Naive thymus-derived CD4-positive, alpha-beta T cell (primary cell): Measurements from ENCODE around the gene PCSK4. TPM values are rescaled to one million over a fixed set of nuclear protein-coding genes. Genes with fewer than 3 reads are reported as not detected.

Experiments used
- ATAC-seq: fragments of 150-1000 bp; cut with Tn5 transposase; 2 replicates; pipeline ENCODE4 v1.10.0; 2021; ENCODE audit warnings: mild to moderate bottlenecking, moderate library complexity
- CTCF ChIA-PET: fragments of 350-600 bp; sonication (Branson Sonifier 250); formaldehyde crosslinking; loops from one replicate; lab custom pipeline; 2021; ENCODE audit warnings: antibody characterized with exemption; lab: Charles Lee
- POLR2A ChIA-PET: fragments of 350-600 bp; sonication (Branson Sonifier 250); formaldehyde crosslinking; loops from one replicate; lab custom pipeline; 2021; ENCODE audit warnings: antibody characterized with exemption, inconsistent platforms; lab: Charles Lee
- DNase-seq, 9 donors: peaks; one replicate each; pipeline versions ENCODE4 v3.0.0 to v3.0.0-alpha.2; 2020 to 2022; ENCODE audit warnings: mixed read lengths in 1 of 9
- H3K27ac ChIP-seq: one replicate; pipeline ENCODE4 v1.7.0; 2013; ENCODE audit warnings: mild to moderate bottlenecking, low read depth, low read length, moderate library complexity
- H3K27me3 ChIP-seq, 2 donors: one replicate each; pipeline ENCODE4 v1.7.0; 2013; ENCODE audit warnings: low read length in 2 of 2, mild to moderate bottlenecking in 2 of 2, moderate library complexity in 2 of 2; ENCODE audit not compliant: control insufficient read depth in 2 of 2, insufficient read depth in 2 of 2
- H3K36me3 ChIP-seq, 3 experiments: 1 replicate in 2 of 3; 2 replicates in 1 of 3; pipeline ENCODE4 v1.7.0; 2013; ENCODE audit warnings: low read length in 3 of 3, mild to moderate bottlenecking in 3 of 3, moderate library complexity in 1 of 3; ENCODE audit not compliant: insufficient read depth in 3 of 3, control insufficient read depth in 2 of 3
- H3K4me1 ChIP-seq, 2 donors: one replicate each; pipeline ENCODE4 v1.7.0; 2013; ENCODE audit warnings: low read length in 2 of 2, mild to moderate bottlenecking in 2 of 2, moderate library complexity in 1 of 2; ENCODE audit not compliant: control insufficient read depth in 2 of 2, insufficient read depth in 2 of 2
- H3K4me3 ChIP-seq: 2 replicates; pipeline ENCODE4 v1.7.0; 2013; ENCODE audit warnings: mild to moderate bottlenecking, low read length
- H3K9me3 ChIP-seq, 3 experiments: 1 replicate in 2 of 3; 2 replicates in 1 of 3; pipeline ENCODE4 v1.7.0; 2013; ENCODE audit warnings: low read length in 3 of 3; ENCODE audit not compliant: control insufficient read depth in 2 of 3
- H3K27ac Mint-ChIP-seq, 9 donors: one replicate each; pipeline ENCODE4 v1.8.0; 2020 to 2022; ENCODE audit warnings: mixed read lengths in 9 of 9, mild to moderate bottlenecking in 8 of 9, moderate library complexity in 5 of 9, inconsistent platforms in 2 of 9
- H3K27me3 Mint-ChIP-seq, 5 donors: one replicate each; pipeline ENCODE4 v1.8.0; 2021 to 2022; ENCODE audit warnings: mixed read lengths in 5 of 5, mild to moderate bottlenecking in 1 of 5
- H3K36me3 Mint-ChIP-seq, 5 donors: one replicate each; pipeline ENCODE4 v1.8.0; 2020 to 2022; ENCODE audit warnings: mixed read lengths in 5 of 5, mild to moderate bottlenecking in 3 of 5, inconsistent platforms in 1 of 5
- H3K4me1 Mint-ChIP-seq, 7 donors: one replicate each; pipeline ENCODE4 v1.8.0; 2020 to 2022; ENCODE audit warnings: mixed read lengths in 7 of 7, mild to moderate bottlenecking in 3 of 7, inconsistent platforms in 1 of 7
- H3K4me3 Mint-ChIP-seq, 10 donors: one replicate each; pipeline ENCODE4 v1.8.0; 2020 to 2022; ENCODE audit warnings: mild to moderate bottlenecking in 10 of 10, mixed read lengths in 10 of 10, moderate library complexity in 6 of 10, inconsistent platforms in 2 of 10
- H3K9me3 Mint-ChIP-seq, 11 donors: one replicate each; pipeline ENCODE4 v1.8.0; 2020 to 2022; ENCODE audit warnings: mixed read lengths in 11 of 11, mild to moderate bottlenecking in 4 of 11, inconsistent platforms in 1 of 11, moderate library complexity in 1 of 11
- intact Hi-C, 2 donors: fragments of 100-400 bp; cut with micrococcal nuclease; formaldehyde crosslinking; loops; one replicate each; pipeline ENCODE4 v1.15.1; 2023
- polyA plus RNA-seq, 2 donors: library from polyadenylated mRNA; unstranded; fragments of 300-500 nt; fragmentation: Illumina TruSeq; gene quantifications; one replicate each; pipeline ENCODE4 v1.2.3, GENCODE V29; 2021
- total RNA-seq, 6 experiments: library from RNA in 5 of 6; stranded (reverse) in 5 of 6; gene quantifications; 1 replicate in 5 of 6; 2 replicates in 1 of 6; pipeline ENCODE4 v1.2.3 and lab custom pipeline; 2021 to 2026

The PCSK4 gene
- total and polyA plus RNA-seq, 7 experiments from 2014 or later: 0.64 to 10.8 (median 7.4) TPM

DNA sequence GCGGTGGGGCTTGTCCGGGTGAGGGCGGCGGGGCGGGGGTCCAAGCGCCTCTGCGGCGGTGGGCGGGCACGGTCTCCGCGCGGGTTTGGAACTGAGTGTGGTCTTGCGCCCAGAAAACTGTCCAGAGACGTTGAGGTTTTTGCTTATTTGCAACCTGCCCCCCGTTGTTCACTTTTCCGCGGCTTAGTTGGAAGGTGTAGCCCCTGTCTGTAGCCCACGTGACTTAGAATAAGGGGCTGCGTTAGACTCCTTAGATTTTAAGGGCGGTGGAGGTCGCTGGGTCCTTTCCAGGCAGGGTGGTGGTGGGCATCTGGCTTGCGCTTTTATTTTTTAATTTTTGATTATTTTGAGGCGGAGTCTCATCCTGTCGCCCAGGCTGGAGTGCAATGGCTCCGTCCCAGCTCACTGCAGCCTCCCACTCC, 51.2 kb downstream of the PCSK4 start:
- H3K36me3 Mint-ChIP-seq: peaks cover 0 to 28% (median 8%) of the 10 kb centered on the region in 5 donors
- peak overlapping the region; percentile 87 to 99 (median 98) for H3K4me3 Mint-ChIP-seq
- intact Hi-C loops: loop anchor here (1.0 to 2.0 kb wide), 10 partner anchors 32 to 166 kb away; partner anchors contain the start of genes C19orf25 (in 2 of the 2), DAZAP1 (in 2 of the 2), FAM174C (in 2 of the 2) and ADAMTSL5 (in 1 of the 2)
- POLR2A ChIA-PET: interaction anchor here (0.8 to 1.3 kb wide), 4 partner anchors 54 to 452 kb away, joined by 3 read pairs; partner anchors contain the start of gene FAM174C
- peak overlapping the region; percentile 82 to 100 (median 97) for H3K27ac Mint-ChIP-seq
- CTCF ChIA-PET: no interaction called here
- DNase-seq: no peak
- ATAC-seq: no peak
- Histone ChIP-seq H3K27ac (peak overlapping the region; percentile 92), H3K27me3 (no peaks in the 10 kb centered on the region), H3K9me3 (no peaks in the 10 kb centered on the region), H3K4me1 (peaks cover 8 to 11% of the 10 kb centered on the region in 2 donors), H3K36me3 (peaks cover 14 to 55% (median 17%) of the 10 kb centered on the region in 3 experiments), H3K4me3 (peak overlapping the region; percentile 82)
- no peaks in the 10 kb centered on the region for H3K27me3 Mint-ChIP-seq
- peaks cover 9 to 34% (median 15%) of the 10 kb centered on the region in 7 donors for H3K4me1 Mint-ChIP-seq
- peaks cover 0 to 6% (median 0%) of the 10 kb centered on the region in 11 donors for H3K9me3 Mint-ChIP-seq

DNA sequence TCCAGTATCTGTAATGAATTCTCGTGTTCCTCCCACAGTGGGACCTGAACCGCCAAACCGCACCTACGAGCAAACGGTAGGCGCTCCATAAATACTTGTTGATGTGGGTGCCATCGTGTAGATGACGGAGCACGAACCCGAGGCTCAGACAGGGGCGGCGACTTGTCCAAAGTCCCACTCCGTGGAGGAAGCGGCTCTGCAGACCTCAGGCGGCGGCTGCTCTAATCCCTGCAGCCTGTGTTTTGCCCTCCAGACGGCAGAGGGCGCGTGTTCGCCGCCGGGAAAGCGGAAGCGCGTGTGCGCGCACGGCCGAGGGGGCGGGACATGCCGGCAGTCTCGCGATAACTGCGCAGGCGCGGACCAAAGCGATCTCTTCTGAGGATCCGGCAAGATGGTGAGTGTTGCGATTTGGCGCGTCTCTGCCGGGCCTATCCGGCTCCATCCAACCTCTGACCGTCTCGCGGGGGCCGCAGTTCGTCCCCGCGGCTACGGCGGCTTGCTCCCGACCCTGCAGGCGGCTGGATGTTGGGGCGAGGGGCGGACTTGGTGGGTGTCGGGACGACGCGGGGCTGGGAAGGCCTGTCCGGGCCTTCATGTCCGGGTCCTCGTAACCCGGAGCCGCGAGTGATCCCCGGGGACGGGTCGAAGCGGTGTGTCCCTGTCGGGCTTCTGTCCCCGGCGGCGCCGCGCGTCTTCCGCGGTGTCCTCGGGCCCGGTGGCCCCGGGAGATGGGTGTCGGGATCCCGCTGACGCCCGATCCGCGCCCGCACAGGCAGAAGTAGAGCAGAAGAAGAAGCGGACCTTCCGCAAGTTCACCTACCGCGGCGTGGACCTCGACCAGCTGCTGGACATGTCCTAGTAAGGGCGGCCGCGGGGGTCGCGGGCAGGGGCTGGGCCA, 51.9 kb downstream of the PCSK4 start, which contains the start of gene RPS15:
Gene RPS15, plus strand, starts transcription at position 362 of the 898 bp plus-strand sequence. Its CDS starts 30 bp downstream, at position 392.
- ATAC-seq (peak; percentile 97), DNase-seq (peak; percentile 92 to 98 (median 96))
- H3K36me3 Mint-ChIP-seq: peaks cover 0 to 28% (median 8%) of the 10 kb centered on the region in 5 donors
- peaks cover 0 to 6% (median 0%) of the 10 kb centered on the region in 11 donors for H3K9me3 Mint-ChIP-seq
- no peaks in the 10 kb centered on the region for H3K27me3 Mint-ChIP-seq
- intact Hi-C loops: loop anchor here (1.0 to 2.0 kb wide), 10 partner anchors 31 to 167 kb away; partner anchors contain the start of genes C19orf25 (in 2 of the 2), DAZAP1 (in 2 of the 2), FAM174C (in 2 of the 2) and ADAMTSL5 (in 1 of the 2)
- H3K4me3 ChIP-seq: peak within 1 kb of the TSS; percentile 82
- peak within 1 kb of the TSS; percentile 92 for H3K27ac ChIP-seq
- H3K4me1 ChIP-seq: peaks cover 8 to 11% of the 10 kb centered on the region in 2 donors
- POLR2A ChIA-PET: interaction anchor here (0.6 to 1.6 kb wide), 3 partner anchors 17 to 169 kb away, joined by 5 to 6 read pairs (median 5); partner anchors contain the start of gene CIRBP
- peaks cover 14 to 62% (median 18%) of the 10 kb centered on the region in 3 experiments for H3K36me3 ChIP-seq
- CTCF ChIA-PET: interaction anchor here (0.6 kb wide), 1 partner anchor 902 kb away, joined by 3 read pairs; no protein-coding TSS in a partner anchor
- H3K4me1 Mint-ChIP-seq: peaks cover 9 to 34% (median 15%) of the 10 kb centered on the region in 7 donors
- H3K9me3 ChIP-seq: no peaks in the 10 kb centered on the region
- peak within 1 kb of the TSS; percentile 96 to 100 (median 99) for H3K27ac Mint-ChIP-seq
- H3K27me3 ChIP-seq: no peaks in the 10 kb centered on the region
- peak within 1 kb of the TSS; percentile 87 to 99 (median 98) for H3K4me3 Mint-ChIP-seq

- H3K9me3 Mint-ChIP-seq: peaks cover 0 to 6% (median 0%) of the 10 kb centered on the region in 11 donors
- peaks cover 0 to 26% (median 8%) of the 10 kb centered on the region in 5 donors for H3K36me3 Mint-ChIP-seq
- no peaks in the 10 kb centered on the region for H3K27me3 ChIP-seq
- ATAC-seq (no peak), DNase-seq (no peak)
- no peaks in the 10 kb centered on the region for H3K9me3 ChIP-seq
- CTCF ChIA-PET: interaction anchor here (0.6 kb wide), 1 partner anchor 901 kb away, joined by 3 read pairs; no protein-coding TSS in a partner anchor
- H3K4me3 ChIP-seq: no peak overlapping the region
- intact Hi-C loops: loop anchor here (1.0 to 2.0 kb wide), 10 partner anchors 30 to 168 kb away; partner anchors contain the start of genes C19orf25 (in 2 of the 2), DAZAP1 (in 2 of the 2), FAM174C (in 2 of the 2) and ADAMTSL5 (in 1 of the 2)
- peaks cover 8 to 11% of the 10 kb centered on the region in 2 donors for H3K4me1 ChIP-seq
- H3K4me1 Mint-ChIP-seq: peaks cover 9 to 34% (median 15%) of the 10 kb centered on the region in 7 donors
- no peaks in the 10 kb centered on the region for H3K27me3 Mint-ChIP-seq
- peak overlapping the region; percentile 38 to 100 (median 97) for H3K27ac Mint-ChIP-seq
- POLR2A ChIA-PET: interaction anchor here (0.6 to 1.6 kb wide), 5 partner anchors 17 to 927 kb away, joined by 3 to 6 read pairs (median 5); partner anchors contain the start of genes CIRBP and MBD3
- H3K36me3 ChIP-seq: peaks cover 14 to 69% (median 18%) of the 10 kb centered on the region in 3 experiments
- H3K27ac ChIP-seq: no peak overlapping the region
- H3K4me3 Mint-ChIP-seq: peak overlapping the region in 7 of 10 donors; percentile 29 to 99 (median 96)
These were observed 52.5 kb downstream of the PCSK4 start for GRCh38 chr19:1437609-1438008.

GRCh38 chr19:1435378-1435989, 54.7 kb downstream of the PCSK4 start:
- ChIA-PET POLR2A (interaction anchor here (1.3 kb wide), 1 partner anchor 27 kb away, joined by 3 read pairs; no protein-coding TSS in a partner anchor), CTCF (no interaction called here)
- Histone ChIP-seq H3K4me1 (peaks cover 8 to 11% of the 10 kb centered on the region in 2 donors), H3K27me3 (no peaks in the 10 kb centered on the region), H3K4me3 (no peak overlapping the region), H3K27ac (no peak overlapping the region), H3K36me3 (peaks cover 0 to 62% (median 16%) of the 10 kb centered on the region in 3 experiments), H3K9me3 (no peaks in the 10 kb centered on the region)
- Mint-ChIP-seq H3K36me3 (peaks cover 0 to 13% (median 4%) of the 10 kb centered on the region in 5 donors), H3K4me3 (no peak overlapping the region), H3K9me3 (peaks cover 0 to 4% (median 0%) of the 10 kb centered on the region in 11 donors), H3K4me1 (peaks cover 8 to 21% (median 14%) of the 10 kb centered on the region in 7 donors), H3K27me3 (no peaks in the 10 kb centered on the region), H3K27ac (peak overlapping the region in 1 of 9 donors; percentile 16)
- intact Hi-C loops: no loop called here
- DNase-seq (no peak), ATAC-seq (no peak)

- H3K27ac Mint-ChIP-seq: no peak overlapping the region
- no peak for DNase-seq
- H3K4me3 Mint-ChIP-seq: no peak overlapping the region
These were observed 55.5 kb downstream of the PCSK4 start for GRCh38 chr19:1434577-1435060.

More at GRCh38 chr19:1434577-1435060, 55.5 kb downstream of the PCSK4 start:
- peaks cover 0 to 62% (median 9%) of the 10 kb centered on the region in 3 experiments for H3K36me3 ChIP-seq
- no peaks in the 10 kb centered on the region for H3K27me3 ChIP-seq
- H3K27me3 Mint-ChIP-seq: no peaks in the 10 kb centered on the region
- peaks cover 0 to 3% (median 0%) of the 10 kb centered on the region in 11 donors for H3K9me3 Mint-ChIP-seq
- no peaks in the 10 kb centered on the region for H3K9me3 ChIP-seq
- H3K27ac ChIP-seq: no peak overlapping the region
- ATAC-seq: no peak
- intact Hi-C loops: no loop called here
- peaks cover 0 to 9% (median 4%) of the 10 kb centered on the region in 5 donors for H3K36me3 Mint-ChIP-seq
- H3K4me1 Mint-ChIP-seq: peaks cover 2 to 12% (median 8%) of the 10 kb centered on the region in 7 donors
- ChIA-PET CTCF (no interaction called here), POLR2A (no interaction called here)
- H3K4me1 ChIP-seq: peaks cover 5 to 8% of the 10 kb centered on the region in 2 donors
- H3K4me3 ChIP-seq: no peak overlapping the region
